Osteoblast (primary cell): ENCODE results near the gene VANGL2. TPM values are rescaled to one million over a fixed set of nuclear protein-coding genes. Genes with fewer than 3 reads are reported as not detected.

Experiments
- DNase-seq: peaks from one replicate; pipeline ENCODE4 v3.0.0; 2011; ENCODE audit warnings: low spot score, mixed read lengths; ENCODE audit not compliant: insufficient read length; ENCODE audit errors: missing footprints
- H2AFZ ChIP-seq: 2 replicates; pipeline ENCODE4 v1.6.0; 2011; ENCODE audit warnings: mild to moderate bottlenecking, low read length
- H3K27ac ChIP-seq: 2 replicates; pipeline ENCODE4 v1.5.1; 2011; ENCODE audit warnings: mild to moderate bottlenecking, low read depth, low read length, moderate library complexity
- H3K27me3 ChIP-seq: 2 replicates; pipeline ENCODE4 v1.6.0; 2012; ENCODE audit warnings: mild to moderate bottlenecking, control low read depth, inconsistent platforms, low read length, moderate library complexity; ENCODE audit not compliant: insufficient read depth
- H3K36me3 ChIP-seq: 2 replicates; pipeline ENCODE4 v1.5.1; 2011; ENCODE audit warnings: mild to moderate bottlenecking, low read length, control low read depth, moderate library complexity; ENCODE audit not compliant: insufficient read depth
- H3K4me1 ChIP-seq: 2 replicates; pipeline ENCODE4 v1.5.1; 2011; ENCODE audit warnings: mild to moderate bottlenecking, low read length, control low read depth, moderate library complexity; ENCODE audit not compliant: insufficient read depth
- H3K4me2 ChIP-seq: 2 replicates; pipeline ENCODE4 v1.6.0; 2011; ENCODE audit warnings: mild to moderate bottlenecking, low read length; ENCODE audit not compliant: insufficient read depth
- H3K4me3 ChIP-seq: fragments of 200-600 bp; sonication (generic); 3 replicates; pipeline ENCODE4 v1.5.1; 2012; ENCODE audit warnings: mild to moderate bottlenecking, low read length, inconsistent platforms; ENCODE audit not compliant: insufficient read depth
- H3K79me2 ChIP-seq: 2 replicates; pipeline ENCODE4 v1.6.0; 2012; ENCODE audit warnings: mild to moderate bottlenecking, low read length, control low read depth, inconsistent platforms; ENCODE audit not compliant: insufficient read depth
- H3K9me3 ChIP-seq: 2 replicates; pipeline ENCODE4 v1.5.1; 2011; ENCODE audit warnings: low read depth, low read length, control low read depth
- H4K20me1 ChIP-seq: 2 replicates; pipeline ENCODE4 v1.6.0; 2012; ENCODE audit warnings: mild to moderate bottlenecking, low read length, control low read depth; ENCODE audit not compliant: insufficient read depth
- CTCF ChIP-seq: IDR thresholded peaks from 2 replicates; pipeline ENCODE4 v1.5.1; 2011; ENCODE audit warnings: mild to moderate bottlenecking, low read depth, low read length, moderate library complexity; ENCODE audit errors: extremely low read depth
- total RNA-seq: library from RNA; depleted of rRNA; stranded (reverse); fragments of >200 nt; gene quantifications from 2 replicates; pipeline ENCODE4 v1.2.3, GENCODE V29; 2012

Gene VANGL2
- total RNA-seq, 1 donor = not detected

GRCh38 chr1:160363010-160363409, 37.4 kb upstream of the VANGL2 start:
- Histone ChIP-seq H3K4me2 (no peak overlapping the region), H3K79me2 (no peaks in the 10 kb centered on the region), H2AFZ (no peak overlapping the region), H3K4me1 (no peaks in the 10 kb centered on the region), H3K27me3 (no peaks in the 10 kb centered on the region), H3K27ac (no peak overlapping the region), H3K36me3 (peaks cover 15% of the 10 kb centered on the region), H3K4me3 (no peak overlapping the region), H4K20me1 (peaks cover 2% of the 10 kb centered on the region), H3K9me3 (no peaks in the 10 kb centered on the region)
- DNase-seq = no peak
- TF ChIP-seq CTCF = no peak

GRCh38 chr1:160363951-160364735, 36.2 kb upstream of the VANGL2 start:
- H3K36me3 ChIP-seq = peaks cover 11% of the 10 kb centered on the region
- H3K27ac ChIP-seq = no peak overlapping the region
- no peaks in the 10 kb centered on the region for H3K79me2 ChIP-seq
- H3K9me3 ChIP-seq = no peaks in the 10 kb centered on the region
- no peak overlapping the region for H2AFZ ChIP-seq
- no peak overlapping the region for H3K4me3 ChIP-seq
- H3K4me2 ChIP-seq = no peak overlapping the region
- no peak for TF ChIP-seq CTCF
- DNase-seq = no peak
- H3K4me1 ChIP-seq = no peaks in the 10 kb centered on the region
- H4K20me1 ChIP-seq = no peaks in the 10 kb centered on the region
- no peaks in the 10 kb centered on the region for H3K27me3 ChIP-seq

GRCh38 chr1:160365325-160365724, 35.0 kb upstream of the VANGL2 start:
- no peak overlapping the region for H3K4me2 ChIP-seq

More at GRCh38 chr1:160365325-160365724, 35.0 kb upstream of the VANGL2 start:
- H3K27me3 ChIP-seq = no peaks in the 10 kb centered on the region
- no peaks in the 10 kb centered on the region for H3K79me2 ChIP-seq
- no peak overlapping the region for H2AFZ ChIP-seq
- TF ChIP-seq CTCF = no peak
- no peak overlapping the region for H3K4me3 ChIP-seq
- no peak for DNase-seq
- no peaks in the 10 kb centered on the region for H3K9me3 ChIP-seq
- no peaks in the 10 kb centered on the region for H4K20me1 ChIP-seq
- H3K36me3 ChIP-seq = peaks cover 3% of the 10 kb centered on the region
- no peak overlapping the region for H3K27ac ChIP-seq
- no peaks in the 10 kb centered on the region for H3K4me1 ChIP-seq
